Activated CD4-positive, alpha-beta T cell treated with anti-CD3 and anti-CD28 coated beads, Interleukin-2, Interleukin-6, amounts not matched to agents 100 ng/mL and 50 ng/mL, durations not matched to agents 16 hours and 8 hours (primary cell): Measurements from ENCODE around the gene SHISAL1.
"Not testable (repeated sequence)": the region's sequence is repeated elsewhere in the genome, so short reads cannot be mapped to it uniquely, and the experiment has no call there.

Source experiments
- DNase-seq: peaks from one replicate; pipeline ENCODE4 v3.0.0-alpha.2; 2020

SHISAL1 gene

DNA sequence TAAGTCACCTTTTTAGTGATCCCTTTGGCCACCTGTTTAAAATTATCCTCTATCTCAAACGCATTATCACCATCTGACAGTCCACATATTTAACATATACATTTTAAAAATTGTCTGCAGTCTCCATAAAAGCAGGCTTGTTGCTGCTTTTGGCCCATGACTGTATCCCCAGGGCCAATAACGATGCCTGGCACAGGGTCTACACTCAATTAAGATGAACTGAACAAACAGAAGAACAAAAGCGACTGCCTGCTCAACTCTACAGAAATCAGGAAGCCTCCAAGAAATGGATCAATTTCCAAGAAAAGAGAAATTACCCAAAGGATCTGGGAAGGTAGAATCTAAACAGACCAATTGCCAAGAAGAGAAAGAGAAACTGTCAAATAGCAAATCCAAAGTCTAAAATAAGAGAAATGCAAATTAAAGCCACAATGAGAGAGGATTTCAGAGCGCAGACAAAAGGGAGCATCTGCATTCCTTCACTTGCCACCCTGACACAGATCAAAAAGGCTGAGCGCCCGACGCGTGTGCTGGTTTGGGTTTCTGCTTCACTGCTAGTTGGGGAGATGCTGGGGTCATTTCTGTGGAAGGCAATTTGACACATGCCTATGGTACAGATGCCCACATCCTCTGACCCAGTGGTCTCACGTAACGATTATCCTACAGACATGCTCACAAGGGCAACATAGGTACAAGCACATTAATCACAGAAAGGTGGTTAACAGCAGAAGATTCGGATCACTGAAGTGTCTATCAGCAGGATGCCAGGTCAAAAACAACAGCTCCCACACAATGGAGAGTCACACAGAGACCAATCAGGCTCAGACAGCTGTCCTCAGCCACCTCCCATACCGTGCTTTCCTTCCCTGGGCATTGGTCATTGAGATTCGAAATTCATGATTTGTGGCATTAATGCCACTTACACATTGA is 55.9 kb downstream of the SHISAL1 start:
- no peak for DNase-seq

DNA sequence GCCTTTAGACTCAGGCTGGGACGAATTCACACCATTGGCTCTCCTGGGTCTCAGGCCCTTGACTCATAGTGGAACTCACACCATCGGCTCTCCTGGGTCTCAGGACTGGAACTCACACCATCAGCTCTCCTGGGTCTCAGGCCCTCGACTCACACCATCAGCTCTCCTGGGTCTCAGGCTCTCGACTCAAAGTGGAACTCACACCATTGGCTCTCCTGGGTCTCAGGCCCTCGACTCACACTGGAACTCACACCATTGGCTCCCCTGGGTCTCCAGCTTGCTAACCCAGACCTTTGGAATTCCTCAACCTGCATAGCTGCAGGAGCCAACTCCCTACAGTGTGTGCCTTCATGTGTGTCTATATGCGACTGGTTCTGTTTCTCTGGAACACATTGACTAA is 56.7 kb downstream of the SHISAL1 start:
- DNase-seq = no peak

- DNase-seq = no peak
Measured at GRCh38 chr22:44254811-44255210, 57.9 kb downstream of the SHISAL1 start.

DNA sequence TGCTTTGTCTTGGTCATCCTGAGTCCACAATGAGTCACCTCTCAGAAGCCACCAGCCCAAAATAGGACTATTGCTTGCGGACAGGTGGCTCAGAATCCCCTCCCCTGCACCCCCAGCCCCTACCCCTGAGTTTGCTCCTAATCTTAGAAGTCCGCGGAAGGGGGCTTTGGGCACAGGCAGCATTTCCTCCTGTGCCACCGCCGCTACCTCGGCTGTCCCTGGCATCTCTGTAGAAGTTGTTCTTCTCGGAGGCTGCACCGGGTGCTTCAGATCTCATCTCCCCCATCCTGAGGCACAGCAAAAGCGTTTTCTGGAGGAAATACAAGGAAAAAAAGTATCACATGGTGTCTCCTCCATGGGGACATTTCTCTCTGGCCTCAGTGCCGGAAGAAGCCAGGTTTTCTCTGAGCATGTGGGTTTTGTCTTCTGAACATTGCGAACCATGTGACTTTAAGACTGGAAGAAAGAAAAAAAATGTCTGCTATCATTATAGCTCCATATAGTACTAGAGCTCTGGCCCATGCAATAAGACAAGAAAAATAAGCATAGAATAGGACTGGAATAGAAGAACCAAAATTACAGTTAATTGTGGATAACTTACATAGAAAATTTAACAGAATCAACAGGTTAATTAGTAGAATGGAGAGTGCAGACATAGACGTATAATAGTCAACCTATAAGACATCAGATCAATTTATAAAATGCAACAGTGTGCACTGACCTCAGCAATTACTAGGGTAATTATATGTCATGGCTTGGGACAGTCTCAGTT is 63.2 kb downstream of the SHISAL1 start:
- no peak for DNase-seq

- DNase-seq = no peak
Measured at GRCh38 chr22:44248926-44249325, 63.8 kb downstream of the SHISAL1 start.

DNA sequence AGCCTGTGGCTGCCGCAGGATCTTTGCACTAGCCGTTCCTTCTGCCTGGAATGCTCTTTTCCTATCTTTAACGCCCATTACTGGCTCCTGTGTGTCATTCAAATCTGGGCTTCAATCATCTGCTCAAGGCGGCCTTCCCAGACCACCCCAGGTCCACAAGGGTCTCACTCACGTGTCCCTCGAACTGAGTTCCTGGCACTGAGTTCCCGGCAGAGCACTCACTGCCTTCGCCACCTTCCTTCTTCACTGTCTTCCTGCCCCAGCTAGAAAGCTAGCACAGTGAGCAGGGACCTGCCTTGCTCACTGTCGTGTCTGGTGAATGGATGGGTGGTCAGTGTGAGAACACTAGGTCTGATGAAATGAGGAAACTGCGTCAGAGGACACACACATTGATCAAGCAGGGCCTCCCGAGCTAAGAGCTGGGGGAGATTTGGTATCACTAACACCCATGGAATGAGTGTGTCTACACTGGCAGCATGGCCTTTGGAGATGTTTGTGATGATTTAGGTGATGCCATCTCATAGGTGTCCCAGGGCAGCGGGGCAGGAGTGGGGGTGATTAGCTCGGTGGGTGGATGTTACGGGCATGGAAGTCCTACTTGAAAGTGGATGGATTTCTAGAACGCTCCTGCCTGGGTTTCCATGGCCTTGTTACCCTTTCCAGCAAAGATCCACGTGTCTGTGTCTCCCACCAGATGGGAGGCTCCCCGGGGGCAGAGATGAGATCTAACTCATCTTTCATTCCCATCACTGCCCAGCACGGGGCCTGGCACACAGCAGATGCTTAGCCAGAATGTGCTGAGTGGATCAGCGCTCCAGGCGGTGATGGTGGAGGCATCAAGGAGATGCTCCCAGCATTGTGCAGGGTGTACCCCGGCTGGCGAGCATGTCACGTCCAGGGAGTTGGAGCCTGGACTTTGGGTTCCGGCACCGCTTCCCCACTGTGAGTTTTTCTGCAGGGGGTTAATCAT is 64.5 kb downstream of the SHISAL1 start:
- DNase-seq = no peak

DNA sequence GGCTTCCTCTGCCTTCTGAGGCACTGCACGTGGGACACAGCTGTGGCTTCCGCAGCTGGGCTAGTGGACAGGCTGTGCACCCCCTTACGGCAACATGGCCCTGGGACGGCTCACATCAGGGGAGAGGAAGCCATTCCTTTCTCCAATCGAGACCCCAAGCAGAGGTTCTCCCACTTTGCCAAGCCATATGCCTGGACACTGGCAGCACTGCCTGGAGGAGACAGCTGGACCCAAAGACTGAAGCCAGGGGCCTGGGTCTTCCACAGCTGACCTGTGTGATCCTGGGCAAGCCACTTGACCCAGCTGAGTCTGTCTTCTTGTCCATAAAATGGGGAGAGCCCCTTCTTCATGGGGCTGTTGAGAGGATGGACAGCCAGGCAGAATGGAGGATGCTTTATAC is 65.4 kb downstream of the SHISAL1 start:
- DNase-seq = no peak

DNA sequence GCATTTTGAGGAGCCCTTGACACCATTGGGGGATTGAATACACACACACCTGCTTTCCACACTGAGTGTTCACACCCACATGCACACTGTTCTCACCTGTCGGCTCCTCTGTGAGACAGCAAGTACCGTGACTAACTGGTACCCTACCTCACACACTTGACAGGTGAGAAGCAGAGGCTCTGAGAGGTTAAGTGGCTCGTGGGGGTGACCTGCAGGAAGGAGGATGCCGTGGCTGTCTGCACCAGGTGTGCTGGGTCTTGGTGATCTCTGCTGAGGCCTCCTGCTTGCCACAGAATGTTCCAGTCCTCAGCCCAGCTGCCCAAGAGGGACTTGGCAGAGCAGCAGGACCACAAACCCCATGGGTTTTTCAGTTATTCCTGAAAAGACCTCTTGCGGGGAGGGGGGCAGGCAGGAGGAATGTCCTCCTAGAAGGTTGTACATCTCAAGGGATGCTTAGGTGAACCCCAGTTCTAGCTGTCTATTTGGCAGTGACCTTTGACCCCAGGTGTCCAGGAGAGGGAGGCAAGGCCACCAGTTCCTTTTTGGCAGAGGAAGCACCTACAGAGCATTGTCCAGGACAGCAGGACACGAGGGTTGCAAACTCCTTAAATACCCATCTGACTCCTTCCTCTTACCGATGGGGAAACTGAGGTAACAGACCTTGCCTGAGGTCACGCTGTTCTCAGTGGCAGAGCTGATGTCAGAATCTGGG is 66.0 kb downstream of the SHISAL1 start:
- no peak for DNase-seq

GRCh38 chr22:44245867-44246266 is 66.9 kb downstream of the SHISAL1 start:
- no peak for DNase-seq

DNA sequence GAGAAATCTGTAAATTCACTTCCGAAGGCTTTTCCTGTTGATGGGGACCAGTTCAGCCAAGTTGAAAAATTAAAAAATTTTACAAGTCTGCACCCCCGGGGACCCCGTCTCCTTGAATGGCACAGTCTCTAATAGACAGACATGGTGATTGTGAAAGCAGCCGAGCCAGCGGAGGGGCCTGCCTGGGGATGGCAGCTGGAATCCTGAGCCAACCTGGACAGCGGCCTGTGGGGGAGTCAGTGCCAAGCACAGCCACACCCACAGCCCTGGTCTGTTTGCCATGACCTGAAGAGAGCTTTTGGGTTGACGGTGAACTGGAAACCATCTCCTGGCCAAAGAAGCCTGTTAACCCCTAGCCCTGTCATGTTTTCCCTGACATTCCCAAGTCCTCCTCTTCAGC is 67.3 kb downstream of the SHISAL1 start:
- no peak for DNase-seq

DNA sequence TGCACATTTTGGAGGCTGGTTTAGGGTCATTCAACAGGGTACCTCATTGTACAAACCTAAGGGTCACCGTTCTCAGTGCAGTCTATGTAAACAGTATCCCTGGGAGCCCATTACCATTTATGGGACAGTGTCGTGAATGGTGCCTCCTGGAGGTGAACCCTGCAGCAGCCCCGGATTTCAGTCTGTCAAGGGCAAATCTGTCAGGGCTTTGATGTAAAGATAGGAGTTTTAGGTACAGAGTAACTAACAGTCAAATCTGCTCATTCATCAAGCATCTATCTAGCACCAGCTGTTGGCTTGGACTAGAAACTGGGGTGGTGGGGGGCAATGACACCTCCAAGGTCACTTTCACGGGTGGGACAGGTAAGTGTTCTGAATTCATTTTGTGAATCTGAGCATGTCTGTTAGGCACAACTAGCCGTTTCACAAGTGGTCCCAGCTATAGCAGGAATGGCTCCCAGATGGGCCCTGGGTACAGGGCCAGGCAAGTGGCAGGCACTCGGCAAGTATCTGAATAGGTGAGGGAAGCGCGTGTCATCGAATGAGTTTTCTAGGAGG is 68.4 kb downstream of the SHISAL1 start:
- DNase-seq = no peak

DNA sequence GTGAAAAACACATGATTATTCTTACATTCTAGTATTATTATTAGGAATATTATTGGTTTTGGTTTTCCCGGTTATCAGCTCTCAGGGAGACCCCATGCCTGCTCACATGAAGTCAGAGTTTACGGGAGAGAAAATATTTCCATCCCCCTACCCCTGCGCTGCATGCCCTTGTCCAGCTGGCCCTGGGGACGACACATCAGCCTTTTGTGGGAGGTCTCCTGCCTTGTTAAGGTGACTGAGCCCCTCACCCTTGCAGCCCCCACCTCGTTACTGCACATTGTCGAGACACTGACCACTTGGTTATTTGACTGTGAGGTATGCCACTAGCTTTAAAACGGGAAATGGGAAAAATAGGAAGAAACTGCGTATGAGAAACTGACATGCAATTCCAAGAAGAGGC is 69.0 kb downstream of the SHISAL1 start:
- no peak for DNase-seq

DNA sequence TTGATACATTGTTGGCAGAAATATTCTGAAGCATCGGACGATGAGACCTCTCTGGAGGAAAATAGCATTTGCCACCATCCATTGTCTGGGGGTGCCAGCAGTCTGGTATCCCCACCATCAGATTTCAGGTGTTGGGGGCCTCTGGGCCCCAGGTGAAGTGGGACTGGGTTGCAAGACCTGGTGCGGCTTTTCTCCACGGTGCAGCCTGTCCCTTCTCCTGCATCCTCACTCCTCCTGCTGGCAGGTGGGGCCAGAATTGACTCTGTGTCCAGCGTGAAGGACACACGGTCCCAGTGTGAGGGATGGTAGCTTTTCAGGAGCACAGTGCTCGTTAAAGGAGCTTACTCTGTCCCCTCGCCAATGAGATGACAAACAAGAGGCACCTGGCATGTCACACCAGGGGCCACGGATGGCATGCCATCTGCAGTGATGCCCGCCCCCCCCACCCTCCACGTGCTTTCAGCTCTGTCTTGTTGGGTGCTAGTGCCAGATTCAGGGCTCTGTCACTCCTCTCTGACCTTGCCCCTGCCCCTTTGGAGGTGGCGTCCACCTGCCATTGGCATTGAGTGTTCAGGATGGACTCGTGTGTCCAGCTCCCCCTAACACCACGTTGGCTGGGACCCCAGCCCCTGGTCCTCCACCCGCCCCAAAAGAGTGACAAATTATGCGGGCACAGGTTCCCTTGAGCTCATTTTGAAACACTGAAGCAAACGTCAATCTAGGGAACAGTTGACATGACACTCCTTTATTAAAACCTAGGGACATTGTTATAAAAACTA is 69.6 kb downstream of the SHISAL1 start:
- no peak for DNase-seq

DNA sequence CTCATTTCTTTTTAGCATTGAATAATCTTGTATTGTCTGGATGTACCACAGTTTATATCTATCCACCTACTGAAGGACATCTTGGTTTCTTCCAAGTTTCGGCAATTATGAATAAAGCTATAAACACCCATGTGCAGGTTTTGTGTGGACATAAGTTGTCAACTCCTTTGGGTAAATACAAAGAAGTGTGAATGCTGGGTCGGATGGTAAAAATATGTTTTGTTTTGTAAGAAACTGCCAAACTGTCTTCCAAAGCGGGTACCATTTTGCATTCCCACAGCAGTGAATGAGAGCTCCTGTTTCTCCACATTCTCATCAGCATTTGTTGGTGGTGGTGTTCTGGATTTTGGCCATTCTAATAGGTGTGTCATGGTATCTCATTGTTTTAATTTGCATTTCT is 71.6 kb downstream of the SHISAL1 start:
- not testable (repeated sequence) for DNase-seq

DNA sequence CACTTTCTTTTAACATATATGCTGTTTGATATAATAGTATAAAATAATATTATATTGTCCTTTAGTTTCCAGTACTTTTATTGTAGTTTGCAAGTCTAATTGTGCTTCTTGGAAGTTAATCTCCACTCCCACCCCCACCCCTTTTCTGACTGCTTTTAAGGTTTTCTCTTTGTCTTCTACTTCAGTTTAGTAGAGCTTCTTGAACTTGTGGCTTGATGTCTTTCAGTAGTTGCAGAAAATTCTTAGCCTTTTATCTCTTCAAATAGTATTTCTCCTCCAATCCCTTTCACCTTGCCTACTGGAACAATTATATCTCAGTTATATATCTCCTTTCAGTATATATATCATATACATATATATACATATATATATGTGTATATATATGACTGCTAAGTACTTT is 75.5 kb downstream of the SHISAL1 start:
- DNase-seq = no peak

GRCh38 chr22:44234372-44234771 is 78.4 kb downstream of the SHISAL1 start:
- not testable (repeated sequence) for DNase-seq

DNA sequence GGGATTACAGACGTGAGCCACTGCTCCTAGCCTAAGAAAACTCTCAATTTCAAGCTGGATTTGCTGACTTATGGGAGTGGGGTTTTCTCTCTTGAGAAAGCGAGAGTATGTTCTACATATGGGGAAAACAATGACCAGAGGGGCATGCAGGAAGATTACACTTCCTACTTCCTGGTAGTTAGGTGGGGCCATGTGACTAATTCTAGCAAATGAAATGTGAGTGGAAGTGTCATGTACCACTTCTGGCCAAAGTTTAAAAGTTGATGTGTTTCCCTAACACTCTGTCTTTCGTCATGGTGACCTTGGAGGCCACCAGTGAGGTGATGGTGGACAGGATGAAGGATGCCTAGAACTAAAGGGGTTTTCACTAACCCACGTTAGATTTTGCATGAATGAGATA is 81.5 kb downstream of the SHISAL1 start:
- DNase-seq = no peak

DNA sequence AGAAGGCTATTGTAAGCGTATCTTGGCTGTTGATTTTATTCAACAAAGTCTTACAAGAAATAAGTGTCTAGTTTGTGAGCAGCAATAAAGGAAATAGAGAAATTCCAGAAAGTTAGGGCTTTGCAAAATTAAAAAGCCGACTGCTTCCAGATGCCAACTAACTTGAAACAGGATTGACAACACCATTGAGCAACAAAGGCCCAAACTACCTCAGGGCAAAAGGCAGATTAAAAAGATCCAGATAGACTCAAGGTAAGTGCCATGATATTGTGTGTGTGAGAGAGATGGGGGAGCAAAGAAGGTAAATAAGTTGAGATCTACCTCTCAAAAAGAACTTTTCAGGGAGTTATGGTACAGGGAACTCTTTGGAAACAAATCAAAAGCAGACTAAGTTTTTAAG is 82.9 kb downstream of the SHISAL1 start:
- DNase-seq = no peak

DNA sequence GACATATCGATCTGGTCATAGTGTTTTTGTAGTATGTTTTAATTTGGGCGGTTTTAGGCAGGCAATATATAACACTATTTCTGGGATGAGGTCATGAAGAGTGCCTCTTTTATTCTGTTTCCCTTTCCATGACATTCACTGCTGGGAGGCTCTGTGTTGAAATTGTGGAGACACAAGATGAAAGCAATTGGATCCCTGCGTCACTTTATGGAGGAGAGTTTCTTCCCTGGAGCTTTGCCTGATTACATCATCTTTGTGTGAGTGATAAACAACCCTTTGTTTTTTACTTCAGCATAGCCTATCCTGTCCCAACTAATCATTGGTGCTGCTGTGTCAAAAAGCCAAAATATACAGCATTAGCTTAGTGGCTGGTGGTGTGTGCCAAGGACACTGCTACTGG is 83.4 kb downstream of the SHISAL1 start:
- no peak for DNase-seq

DNA sequence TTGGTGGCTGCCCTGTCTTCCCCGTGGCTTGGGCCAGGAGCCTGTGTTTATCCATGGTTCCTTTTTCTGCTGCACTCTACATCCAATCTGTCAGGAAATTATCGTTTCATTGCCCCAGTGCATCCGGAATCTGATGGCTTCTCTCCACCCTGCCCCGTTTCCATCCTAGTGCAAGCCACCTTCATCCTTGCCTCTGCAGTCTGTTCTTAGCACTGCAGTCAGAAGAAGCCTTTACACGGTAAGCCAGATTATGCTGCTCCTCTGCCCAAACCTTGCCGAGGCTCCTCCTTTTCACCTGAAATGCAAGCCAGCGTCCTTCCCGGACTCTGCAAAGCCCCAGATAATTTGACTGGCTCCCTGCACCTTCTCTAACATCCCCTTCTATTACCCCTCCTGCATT is 86.9 kb downstream of the SHISAL1 start:
- DNase-seq = no peak

DNA sequence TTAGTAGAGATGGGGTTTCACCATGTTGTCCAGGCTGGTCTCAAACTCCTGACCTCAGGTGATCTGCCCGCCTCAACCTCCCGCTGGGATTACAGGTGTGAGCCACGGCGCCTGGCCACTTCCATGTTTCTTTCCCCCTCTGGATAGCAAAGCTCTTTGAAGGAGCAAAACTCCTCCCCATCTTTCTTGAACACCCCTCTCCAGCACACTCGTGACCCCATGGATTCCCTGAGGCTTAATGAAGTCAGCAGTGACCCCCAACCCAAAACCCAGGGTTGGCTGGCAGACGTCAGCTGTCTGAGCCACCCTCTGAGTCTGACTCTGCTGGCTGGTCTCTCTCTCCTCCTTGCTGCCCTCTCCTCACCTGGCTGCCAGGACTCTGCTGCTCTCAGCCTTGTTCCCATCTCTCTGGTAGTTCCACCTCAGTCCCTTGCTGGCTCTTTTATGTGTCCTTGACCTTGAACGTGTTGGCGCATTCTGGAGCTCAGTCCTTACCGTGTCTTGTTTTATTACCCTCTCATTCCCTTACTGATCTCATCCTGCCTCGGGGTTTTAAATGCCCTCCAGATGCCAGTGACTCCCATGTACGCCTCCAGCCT is 87.6 kb downstream of the SHISAL1 start:
- no peak for DNase-seq
